Progenitor cell of endocrine pancreas (in vitro differentiated cells): ENCODE data around the gene CELSR1. TPM values are rescaled to one million over a fixed set of nuclear protein-coding genes. Genes with fewer than 3 reads are reported as not detected.

Experiments
- DNase-seq: peaks from one replicate; pipeline ENCODE4 v3.0.0; 2021; ENCODE audit warnings: low spot score; ENCODE audit not compliant: unreplicated experiment
- H3K27ac Mint-ChIP-seq: 2 replicates; pipeline ENCODE4 v1.8.0; 2021; ENCODE audit warnings: mild to moderate bottlenecking, moderate library complexity, mixed read lengths
- H3K27me3 Mint-ChIP-seq: 2 replicates; pipeline ENCODE4 v1.8.0; 2021; ENCODE audit warnings: mixed read lengths
- H3K36me3 Mint-ChIP-seq: 2 replicates; pipeline ENCODE4 v1.8.0; 2022; ENCODE audit warnings: mixed read lengths; ENCODE audit not compliant: insufficient read depth
- H3K4me1 Mint-ChIP-seq: 2 replicates; pipeline ENCODE4 v1.8.0; 2021; ENCODE audit warnings: low read depth, mixed read lengths
- H3K4me3 Mint-ChIP-seq: 2 replicates; pipeline ENCODE4 v1.8.0; 2021; ENCODE audit warnings: low read depth, mild to moderate bottlenecking, moderate library complexity, mixed read lengths
- H3K9me3 Mint-ChIP-seq: 2 replicates; pipeline ENCODE4 v1.8.0; 2021; ENCODE audit warnings: low read depth, mixed read lengths
- CTCF ChIP-seq: fragments of 200-600 bp; sonication (generic); IDR thresholded peaks from one replicate; pipeline ENCODE4 v1.5.0; 2021; ENCODE audit warnings: antibody characterized with exemption, mild to moderate bottlenecking; ENCODE audit not compliant: unreplicated experiment
- long read RNA-seq: library from polyadenylated mRNA; unstranded; transcript quantifications from one replicate; pipeline ENCODE4 v2.0.0, GENCODE V29; 2020
- total RNA-seq: library from RNA; stranded (reverse); gene quantifications from 2 replicates; pipeline ENCODE4 v1.2.1, GENCODE V29; 2021

The CELSR1 gene
- total RNA-seq, result 20.9 and 21.0 TPM in 2 replicates
- long read RNA-seq, partial matches to known transcripts, result 3 of 7 reads
- long read RNA-seq, other reads (novel, unspliced or antisense), result 4 of 7 reads

GRCh38 chr22:46537225-46537945, at the start of gene CELSR1:
Gene CELSR1 (minus strand): TSS chr22:46537620. CDS start chr22:46537170, 450 bp downstream.
- peak; percentile 67 for DNase-seq
- Mint-ChIP-seq H3K36me3 (peaks cover 13% of the 10 kb centered on the region), H3K4me1 (peaks cover 12% of the 10 kb centered on the region), H3K4me3 (peak within 1 kb of the TSS; percentile 63), H3K9me3 (no peaks in the 10 kb centered on the region), H3K27me3 (peaks cover 42% of the 10 kb centered on the region), H3K27ac (peak within 1 kb of the TSS; percentile 73)
- TF ChIP-seq CTCF, result no peak

- Mint-ChIP-seq H3K4me1 (peaks cover 25% of the 10 kb centered on the region), H3K27me3 (peaks cover 6% of the 10 kb centered on the region), H3K27ac (no peak overlapping the region), H3K9me3 (no peaks in the 10 kb centered on the region), H3K4me3 (no peak overlapping the region), H3K36me3 (peaks cover 2% of the 10 kb centered on the region)
- TF ChIP-seq CTCF, result no peak
- DNase-seq, result no peak
These were observed 49.6 kb upstream of the CELSR1 start for GRCh38 chr22:46587061-46587460.

- Mint-ChIP-seq H3K4me1 (peaks cover 25% of the 10 kb centered on the region), H3K4me3 (no peak overlapping the region)
- DNase-seq, result no peak
These were observed 49.2 kb upstream of the CELSR1 start for GRCh38 chr22:46586531-46587011.

GRCh38 chr22:46586123-46586519, 48.7 kb upstream of the CELSR1 start:
- no peak for DNase-seq
- H3K27ac Mint-ChIP-seq, result no peak overlapping the region
- peaks cover 6% of the 10 kb centered on the region for H3K27me3 Mint-ChIP-seq
- peaks cover 2% of the 10 kb centered on the region for H3K36me3 Mint-ChIP-seq
- no peak for TF ChIP-seq CTCF
- H3K4me3 Mint-ChIP-seq, result no peak overlapping the region
- peaks cover 25% of the 10 kb centered on the region for H3K4me1 Mint-ChIP-seq
- no peaks in the 10 kb centered on the region for H3K9me3 Mint-ChIP-seq

More at GRCh38 chr22:46586531-46587011, 49.2 kb upstream of the CELSR1 start:
- TF ChIP-seq CTCF, result no peak
- H3K9me3 Mint-ChIP-seq, result no peaks in the 10 kb centered on the region
- H3K36me3 Mint-ChIP-seq, result peaks cover 2% of the 10 kb centered on the region
- no peak overlapping the region for H3K27ac Mint-ChIP-seq
- H3K27me3 Mint-ChIP-seq, result peaks cover 6% of the 10 kb centered on the region

GRCh38 chr22:46585340-46586122, 48.1 kb upstream of the CELSR1 start:
- Mint-ChIP-seq H3K4me3 (no peak overlapping the region), H3K9me3 (no peaks in the 10 kb centered on the region), H3K36me3 (peaks cover 2% of the 10 kb centered on the region), H3K4me1 (peaks cover 24% of the 10 kb centered on the region), H3K27me3 (peaks cover 6% of the 10 kb centered on the region), H3K27ac (no peak overlapping the region)
- DNase-seq, result no peak
- TF ChIP-seq CTCF, result no peak
